RWPE2 (cell line): ENCODE results near the gene PTF1A.

Source experiments
- ATAC-seq: fragments of 200-7000 bp; cut with Tn5 transposase; 3 replicates; pipeline ENCODE4 v1.9.1; 2021; ENCODE audit warnings: low read depth
- DNase-seq: peaks from one replicate; pipeline ENCODE4 v3.0.0-alpha.2; 2020; ENCODE audit warnings: low spot score
- H3K27ac ChIP-seq: fragments of 450-650 bp; 2 replicates; pipeline ENCODE4 v1.5.1; 2017; ENCODE audit warnings: mild to moderate bottlenecking; ENCODE audit not compliant: poor library complexity, severe bottlenecking
- H3K27me3 ChIP-seq: fragments of 250-450 bp; sonication (Bioruptor Pico); 2 replicates; pipeline ENCODE4 v1.5.1; 2021; ENCODE audit warnings: mild to moderate bottlenecking, moderate library complexity; ENCODE audit not compliant: insufficient read depth, poor library complexity, severe bottlenecking
- H3K36me3 ChIP-seq: fragments of 250-450 bp; sonication (Bioruptor Pico); 2 replicates; pipeline ENCODE4 v1.5.1; 2020; ENCODE audit warnings: low read depth, mild to moderate bottlenecking, moderate library complexity
- H3K4me1 ChIP-seq: fragments of 250-450 bp; sonication (Bioruptor Pico); 2 replicates; pipeline ENCODE4 v1.5.1; 2021; ENCODE audit warnings: mild to moderate bottlenecking, moderate library complexity; ENCODE audit not compliant: insufficient read depth, poor library complexity, severe bottlenecking
- H3K4me3 ChIP-seq: fragments of 250-450 bp; sonication (Bioruptor Pico); 2 replicates; pipeline ENCODE4 v1.5.1; 2021; ENCODE audit warnings: mild to moderate bottlenecking, moderate library complexity; ENCODE audit not compliant: severe bottlenecking
- H3K9me3 ChIP-seq: fragments of 250-450 bp; sonication (Bioruptor Pico); 2 replicates; pipeline ENCODE4 v1.5.1; 2021; ENCODE audit warnings: mild to moderate bottlenecking, moderate library complexity; ENCODE audit not compliant: severe bottlenecking
- TF ChIP-seq, protein P1 (sequence below): fragments of 450-650 bp; IDR thresholded peaks from one replicate; pipeline ENCODE4 v1.5.1; 2017; ENCODE audit warnings: mild to moderate bottlenecking, moderate library complexity; ENCODE audit not compliant: poor library complexity, severe bottlenecking

Gene PTF1A

DNA sequence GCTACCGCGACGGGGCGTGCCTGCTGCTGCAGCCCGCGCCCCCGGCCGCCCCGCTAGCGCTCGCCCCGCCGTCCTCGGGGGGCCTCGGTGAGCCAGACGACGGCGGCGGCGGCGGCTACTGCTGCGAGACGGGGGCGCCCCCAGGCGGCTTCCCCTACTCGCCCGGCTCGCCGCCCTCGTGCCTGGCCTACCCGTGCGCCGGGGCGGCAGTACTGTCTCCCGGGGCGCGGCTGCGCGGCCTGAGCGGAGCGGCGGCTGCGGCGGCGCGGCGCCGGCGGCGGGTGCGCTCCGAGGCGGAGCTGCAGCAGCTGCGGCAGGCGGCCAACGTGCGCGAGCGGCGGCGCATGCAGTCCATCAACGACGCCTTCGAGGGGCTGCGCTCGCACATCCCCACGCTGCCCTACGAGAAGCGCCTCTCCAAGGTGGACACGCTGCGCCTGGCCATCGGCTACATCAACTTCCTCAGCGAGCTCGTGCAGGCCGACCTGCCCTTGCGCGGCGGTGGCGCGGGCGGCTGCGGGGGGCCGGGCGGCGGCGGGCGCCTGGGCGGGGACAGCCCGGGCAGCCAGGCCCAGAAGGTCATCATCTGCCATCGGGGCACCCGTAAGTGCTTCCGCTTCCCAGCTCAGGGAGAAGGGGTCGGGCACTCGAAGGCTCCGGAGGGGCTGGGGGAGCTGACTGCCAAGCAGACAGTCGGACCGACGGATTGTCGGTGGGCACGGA lies 761 bp downstream of the PTF1A start:
- DNase-seq (no peak), ATAC-seq (no peak)
- Histone ChIP-seq H3K9me3 (no peaks in the 10 kb centered on the region), H3K36me3 (no peaks in the 10 kb centered on the region), H3K27me3 (peaks cover 90% of the 10 kb centered on the region), H3K4me1 (no peaks in the 10 kb centered on the region), H3K4me3 (no peak overlapping the region), H3K27ac (no peak overlapping the region)
- TF ChIP-seq, protein P1, sequence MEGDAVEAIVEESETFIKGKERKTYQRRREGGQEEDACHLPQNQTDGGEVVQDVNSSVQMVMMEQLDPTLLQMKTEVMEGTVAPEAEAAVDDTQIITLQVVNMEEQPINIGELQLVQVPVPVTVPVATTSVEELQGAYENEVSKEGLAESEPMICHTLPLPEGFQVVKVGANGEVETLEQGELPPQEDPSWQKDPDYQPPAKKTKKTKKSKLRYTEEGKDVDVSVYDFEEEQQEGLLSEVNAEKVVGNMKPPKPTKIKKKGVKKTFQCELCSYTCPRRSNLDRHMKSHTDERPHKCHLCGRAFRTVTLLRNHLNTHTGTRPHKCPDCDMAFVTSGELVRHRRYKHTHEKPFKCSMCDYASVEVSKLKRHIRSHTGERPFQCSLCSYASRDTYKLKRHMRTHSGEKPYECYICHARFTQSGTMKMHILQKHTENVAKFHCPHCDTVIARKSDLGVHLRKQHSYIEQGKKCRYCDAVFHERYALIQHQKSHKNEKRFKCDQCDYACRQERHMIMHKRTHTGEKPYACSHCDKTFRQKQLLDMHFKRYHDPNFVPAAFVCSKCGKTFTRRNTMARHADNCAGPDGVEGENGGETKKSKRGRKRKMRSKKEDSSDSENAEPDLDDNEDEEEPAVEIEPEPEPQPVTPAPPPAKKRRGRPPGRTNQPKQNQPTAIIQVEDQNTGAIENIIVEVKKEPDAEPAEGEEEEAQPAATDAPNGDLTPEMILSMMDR, result no peak

DNA sequence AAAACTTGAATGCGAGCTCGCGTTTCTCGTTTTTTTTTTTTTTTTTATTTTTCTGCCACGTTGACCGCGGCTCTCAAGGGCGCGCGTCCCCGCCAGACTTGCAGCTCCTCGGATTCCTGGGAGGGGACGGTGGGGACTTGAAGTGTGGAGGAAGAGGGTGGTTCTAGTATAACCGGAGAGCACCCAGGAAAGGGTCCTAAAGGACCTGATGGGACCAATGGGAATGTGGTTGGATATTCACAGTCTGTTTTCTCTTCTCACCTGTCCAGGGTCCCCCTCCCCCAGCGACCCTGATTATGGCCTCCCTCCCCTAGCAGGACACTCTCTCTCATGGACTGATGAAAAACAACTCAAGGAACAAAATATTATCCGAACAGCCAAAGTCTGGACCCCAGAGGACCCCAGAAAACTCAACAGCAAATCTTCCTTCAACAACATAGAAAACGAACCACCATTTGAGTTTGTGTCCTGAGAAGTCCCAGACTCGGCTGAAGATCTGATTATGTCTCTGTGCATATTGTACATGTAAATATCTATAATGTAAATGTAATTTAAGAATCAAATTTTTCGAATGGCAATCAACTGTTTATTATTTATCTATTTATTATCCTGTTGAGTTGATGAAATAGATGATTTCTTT lies 1.4 kb downstream of the PTF1A start:
- TF ChIP-seq, protein P1, result no peak
- ATAC-seq (no peak), DNase-seq (no peak)
- Histone ChIP-seq H3K9me3 (no peaks in the 10 kb centered on the region), H3K27ac (no peak overlapping the region), H3K4me1 (no peaks in the 10 kb centered on the region), H3K36me3 (no peaks in the 10 kb centered on the region), H3K27me3 (peaks cover 93% of the 10 kb centered on the region), H3K4me3 (no peak overlapping the region)

- Histone ChIP-seq H3K9me3 (no peaks in the 10 kb centered on the region), H3K27me3 (peaks cover 95% of the 10 kb centered on the region), H3K4me3 (no peak overlapping the region), H3K36me3 (no peaks in the 10 kb centered on the region), H3K27ac (no peak overlapping the region), H3K4me1 (no peaks in the 10 kb centered on the region)
- TF ChIP-seq, protein P1, result no peak
- DNase-seq (no peak), ATAC-seq (no peak)
These were observed 2.4 kb downstream of the PTF1A start for GRCh38 chr10:23194471-23194965.

GRCh38 chr10:23194966-23195845 lies 3.1 kb downstream of the PTF1A start:
- Histone ChIP-seq H3K27me3 (peaks cover 95% of the 10 kb centered on the region), H3K4me3 (no peak overlapping the region), H3K4me1 (no peaks in the 10 kb centered on the region), H3K36me3 (no peaks in the 10 kb centered on the region), H3K27ac (no peak overlapping the region), H3K9me3 (no peaks in the 10 kb centered on the region)
- ATAC-seq (no peak), DNase-seq (no peak)
- TF ChIP-seq, protein P1, result no peak
